Activated CD4-positive, alpha-beta memory T cell treated with anti-CD3 and anti-CD28 coated beads, Interleukin-2, amount 10 ng/mL, durations not matched to agents 7 days and 5 days (primary cell): ENCODE measurements around the gene D2HGDH. TPM values are rescaled to one million over a fixed set of nuclear protein-coding genes. Genes with fewer than 3 reads are reported as not detected.
"Not testable (repeated sequence)": the region's sequence is repeated elsewhere in the genome, so short reads cannot be mapped to it uniquely, and the experiment has no call there.

Experiments
- CTCF ChIA-PET: fragments of 350-600 bp; sonication (Branson Sonifier 250); formaldehyde crosslinking; loops from one replicate; lab custom pipeline; 2021; ENCODE audit warnings: antibody characterized with exemption, inconsistent platforms; lab: Charles Lee
- POLR2A ChIA-PET: fragments of 350-600 bp; sonication (Branson Sonifier 250); formaldehyde crosslinking; loops from one replicate; lab custom pipeline; 2021; ENCODE audit warnings: antibody characterized with exemption; lab: Charles Lee
- DNase-seq: peaks from one replicate; pipeline ENCODE4 v3.0.0-alpha.2; 2020
- H3K27ac Mint-ChIP-seq: one replicate; pipeline ENCODE4 v1.8.0; 2021; ENCODE audit warnings: mild to moderate bottlenecking, mixed read lengths
- H3K27me3 Mint-ChIP-seq: one replicate; pipeline ENCODE4 v1.8.0; 2021; ENCODE audit warnings: mixed read lengths
- H3K36me3 Mint-ChIP-seq: one replicate; pipeline ENCODE4 v1.8.0; 2021; ENCODE audit warnings: low read depth, mixed read lengths
- H3K4me1 Mint-ChIP-seq: one replicate; pipeline ENCODE4 v1.8.0; 2021; ENCODE audit warnings: mixed read lengths
- H3K4me3 Mint-ChIP-seq: one replicate; pipeline ENCODE4 v1.8.0; 2021; ENCODE audit warnings: mild to moderate bottlenecking, mixed read lengths
- H3K9me3 Mint-ChIP-seq: one replicate; pipeline ENCODE4 v1.8.0; 2021; ENCODE audit warnings: mixed read lengths
- total RNA-seq, 2 experiments: library from RNA; stranded (reverse); gene quantifications; one replicate each; pipeline ENCODE4 v1.2.3, GENCODE V29; 2021

Gene D2HGDH
- total RNA-seq, 2 experiments from 2014 or later = 24.6 to 25.0 TPM

GRCh38 chr2:241794250-241794823 lies 59.9 kb downstream of the D2HGDH start:
- Mint-ChIP-seq H3K4me1 (no peaks in the 10 kb centered on the region), H3K9me3 (peaks cover 18% of the 10 kb centered on the region), H3K4me3 (no peak overlapping the region), H3K27me3 (peaks cover 11% of the 10 kb centered on the region), H3K36me3 (peaks cover 11% of the 10 kb centered on the region), H3K27ac (no peak overlapping the region)
- POLR2A ChIA-PET = no interaction called here
- CTCF ChIA-PET = interaction anchor here (0.6 kb wide), 1 partner anchor 35 kb away, joined by 3 read pairs; no protein-coding TSS in a partner anchor
- peak; percentile 12 for DNase-seq

GRCh38 chr2:241795021-241795999 lies 60.9 kb downstream of the D2HGDH start:
- peaks cover 14% of the 10 kb centered on the region for H3K9me3 Mint-ChIP-seq
- H3K27ac Mint-ChIP-seq = no peak overlapping the region
- peaks cover 9% of the 10 kb centered on the region for H3K36me3 Mint-ChIP-seq
- DNase-seq = no peak
- peaks cover 11% of the 10 kb centered on the region for H3K27me3 Mint-ChIP-seq
- ChIA-PET CTCF (interaction anchor here (0.6 kb wide), 1 partner anchor 36 kb away, joined by 3 read pairs; no protein-coding TSS in a partner anchor), POLR2A (no interaction called here)
- no peaks in the 10 kb centered on the region for H3K4me1 Mint-ChIP-seq
- no peak overlapping the region for H3K4me3 Mint-ChIP-seq

- no peak for DNase-seq
- Mint-ChIP-seq H3K27me3 (peaks cover 5% of the 10 kb centered on the region), H3K9me3 (peaks cover 6% of the 10 kb centered on the region), H3K4me1 (no peaks in the 10 kb centered on the region), H3K4me3 (no peak overlapping the region), H3K36me3 (no peaks in the 10 kb centered on the region), H3K27ac (no peak overlapping the region)
- ChIA-PET CTCF (no interaction called here), POLR2A (no interaction called here)
Observed at GRCh38 chr2:241796209-241796608, 61.8 kb downstream of the D2HGDH start.

- no peak overlapping the region for H3K4me3 Mint-ChIP-seq
- DNase-seq = no peak
- H3K27me3 Mint-ChIP-seq = peaks cover 5% of the 10 kb centered on the region
- ChIA-PET CTCF (no interaction called here), POLR2A (no interaction called here)
- no peak overlapping the region for H3K27ac Mint-ChIP-seq
- no peaks in the 10 kb centered on the region for H3K36me3 Mint-ChIP-seq
- H3K9me3 Mint-ChIP-seq = peaks cover 6% of the 10 kb centered on the region
- H3K4me1 Mint-ChIP-seq = no peaks in the 10 kb centered on the region
Observed at GRCh38 chr2:241796610-241797138, 62.2 kb downstream of the D2HGDH start.

- no peaks in the 10 kb centered on the region for H3K4me1 Mint-ChIP-seq
- no peak for DNase-seq
- ChIA-PET POLR2A (no interaction called here), CTCF (no interaction called here)
- H3K4me3 Mint-ChIP-seq = no peak overlapping the region
- no peaks in the 10 kb centered on the region for H3K36me3 Mint-ChIP-seq
- peaks cover 3% of the 10 kb centered on the region for H3K27me3 Mint-ChIP-seq
- H3K9me3 Mint-ChIP-seq = peaks cover 6% of the 10 kb centered on the region
- H3K27ac Mint-ChIP-seq = no peak overlapping the region
Observed at GRCh38 chr2:241797441-241798080, 63.1 kb downstream of the D2HGDH start.

GRCh38 chr2:241798081-241798630 lies 63.7 kb downstream of the D2HGDH start:
- no peak overlapping the region for H3K4me3 Mint-ChIP-seq
- no peak for DNase-seq
- H3K36me3 Mint-ChIP-seq = no peaks in the 10 kb centered on the region
- POLR2A ChIA-PET = no interaction called here
- no peaks in the 10 kb centered on the region for H3K4me1 Mint-ChIP-seq
- peaks cover 3% of the 10 kb centered on the region for H3K27me3 Mint-ChIP-seq
- CTCF ChIA-PET = no interaction called here
- H3K9me3 Mint-ChIP-seq = peaks cover 6% of the 10 kb centered on the region
- no peak overlapping the region for H3K27ac Mint-ChIP-seq

GRCh38 chr2:241798631-241799521 lies 64.4 kb downstream of the D2HGDH start:
- Mint-ChIP-seq H3K27ac (no peak overlapping the region), H3K27me3 (peaks cover 3% of the 10 kb centered on the region), H3K9me3 (no peaks in the 10 kb centered on the region), H3K4me3 (no peak overlapping the region), H3K4me1 (peaks cover 3% of the 10 kb centered on the region), H3K36me3 (no peaks in the 10 kb centered on the region)
- ChIA-PET POLR2A (no interaction called here), CTCF (no interaction called here)
- no peak for DNase-seq

GRCh38 chr2:241799522-241800197 lies 65.2 kb downstream of the D2HGDH start:
- Mint-ChIP-seq H3K27me3 (peaks cover 5% of the 10 kb centered on the region), H3K4me1 (peaks cover 6% of the 10 kb centered on the region), H3K27ac (no peak overlapping the region), H3K4me3 (no peak overlapping the region), H3K36me3 (no peaks in the 10 kb centered on the region), H3K9me3 (no peaks in the 10 kb centered on the region)
- ChIA-PET CTCF (no interaction called here), POLR2A (no interaction called here)
- peak; percentile 15 for DNase-seq

- H3K4me3 Mint-ChIP-seq, H3K4me1 Mint-ChIP-seq, H3K27me3 Mint-ChIP-seq, H3K36me3 Mint-ChIP-seq, DNase-seq, POLR2A ChIA-PET, H3K9me3 Mint-ChIP-seq, CTCF ChIA-PET, H3K27ac Mint-ChIP-seq: not testable (repeated sequence)
Observed at GRCh38 chr2:241800198-241800903, 65.9 kb downstream of the D2HGDH start.

GRCh38 chr2:241801611-241802420 lies 67.4 kb downstream of the D2HGDH start:
- CTCF ChIA-PET = no interaction called here
- H3K4me1 Mint-ChIP-seq = peaks cover 10% of the 10 kb centered on the region
- H3K27ac Mint-ChIP-seq = no peak overlapping the region
- no peaks in the 10 kb centered on the region for H3K9me3 Mint-ChIP-seq
- no peak overlapping the region for H3K4me3 Mint-ChIP-seq
- POLR2A ChIA-PET = no interaction called here
- H3K36me3 Mint-ChIP-seq = no peaks in the 10 kb centered on the region
- H3K27me3 Mint-ChIP-seq = peaks cover 8% of the 10 kb centered on the region
- no peak for DNase-seq
